ENCODE data around the gene PSMG3.

The PSMG3 gene

DNA sequence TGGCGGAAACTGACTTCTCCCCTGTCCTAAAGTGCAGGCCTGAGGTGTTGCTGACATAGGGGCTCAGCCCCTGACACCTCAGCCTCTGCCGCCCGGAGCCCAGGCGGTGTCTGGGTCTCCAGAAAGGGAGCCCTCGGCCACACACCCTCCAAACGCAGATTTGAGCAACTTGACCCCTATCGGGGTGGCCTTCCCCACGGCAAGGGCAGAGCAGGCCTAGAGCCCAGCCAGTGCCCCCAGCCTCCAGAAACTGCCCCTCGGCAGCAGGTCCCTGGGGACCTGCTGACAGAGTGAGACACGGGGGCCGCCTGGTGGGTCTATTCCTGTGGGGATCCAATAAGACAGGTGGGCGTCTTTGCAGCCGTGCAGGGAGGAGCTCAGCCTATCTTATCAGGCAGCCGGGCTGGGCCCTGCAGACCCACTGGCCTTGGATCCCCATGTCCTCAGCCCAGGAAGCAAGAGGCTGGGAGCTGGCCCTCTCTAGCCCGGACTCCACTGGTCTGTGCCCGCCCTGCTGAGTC lies 24.9 kb downstream of the PSMG3 start:
- DNase-seq (ENCODE audit: low read depth) = no peak

DNA sequence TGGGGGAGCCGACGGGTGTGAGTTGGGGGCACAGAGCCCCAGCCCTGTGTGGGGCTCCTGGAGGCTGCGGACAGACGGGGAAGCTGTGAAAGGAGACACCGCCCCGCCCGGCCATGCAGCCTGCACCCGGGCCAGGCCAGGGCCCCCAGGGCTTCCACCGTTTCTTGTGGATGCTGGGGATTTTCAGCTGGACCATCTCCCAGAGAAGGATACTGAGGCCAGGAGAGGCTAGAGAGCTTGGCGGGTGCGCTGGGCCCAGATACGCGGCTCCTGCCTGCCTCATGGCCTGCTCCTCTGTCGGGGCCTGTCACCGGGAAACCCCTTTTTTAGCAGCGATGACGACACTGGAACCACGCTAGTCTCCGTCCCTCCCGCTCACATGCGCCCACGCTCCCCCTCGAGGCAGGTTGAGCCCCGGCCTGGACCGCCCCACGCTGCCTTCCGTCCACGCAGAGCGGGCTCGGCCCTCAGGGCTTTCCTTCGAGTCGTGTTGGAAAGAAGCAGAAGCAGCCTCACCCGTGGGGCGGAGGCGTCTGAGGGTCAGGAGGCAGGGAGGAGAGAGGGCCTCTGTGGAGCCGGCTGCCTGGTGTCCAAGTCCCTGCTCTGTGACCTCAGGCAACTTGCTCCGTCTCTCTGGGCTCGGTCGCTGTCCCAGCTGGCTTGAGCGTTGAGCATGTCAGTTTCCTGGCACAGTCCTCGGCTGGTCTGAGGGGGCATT lies 25.5 kb downstream of the PSMG3 start:
- no peak for DNase-seq (ENCODE audit: low read depth)

DNA sequence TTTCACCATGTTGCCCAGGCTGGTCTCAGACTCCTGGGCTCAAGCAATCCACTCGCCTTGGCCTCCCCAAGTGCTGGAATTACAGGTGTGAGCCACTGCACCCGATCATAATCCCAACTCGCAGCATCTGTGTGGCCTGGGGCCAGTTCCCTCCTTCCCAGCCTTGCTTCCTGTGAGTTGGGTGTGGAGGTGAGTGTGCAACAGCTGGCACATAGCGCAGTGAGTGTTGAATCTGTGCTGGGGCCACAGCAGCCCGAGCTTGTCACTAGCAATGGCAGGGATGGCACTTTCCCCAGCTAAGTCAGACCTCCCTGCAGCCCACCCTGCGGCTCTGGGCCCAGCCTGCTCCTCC lies 26.0 kb downstream of the PSMG3 start:
- DNase-seq (ENCODE audit: low read depth) = no peak

- DNase-seq (ENCODE audit: low read depth) = no peak
Observed at GRCh38 chr7:1542841-1543747, 26.7 kb downstream of the PSMG3 start.

- DNase-seq (ENCODE audit: low read depth) = no peak
Observed at GRCh38 chr7:1542329-1542728, 27.5 kb downstream of the PSMG3 start.

DNA sequence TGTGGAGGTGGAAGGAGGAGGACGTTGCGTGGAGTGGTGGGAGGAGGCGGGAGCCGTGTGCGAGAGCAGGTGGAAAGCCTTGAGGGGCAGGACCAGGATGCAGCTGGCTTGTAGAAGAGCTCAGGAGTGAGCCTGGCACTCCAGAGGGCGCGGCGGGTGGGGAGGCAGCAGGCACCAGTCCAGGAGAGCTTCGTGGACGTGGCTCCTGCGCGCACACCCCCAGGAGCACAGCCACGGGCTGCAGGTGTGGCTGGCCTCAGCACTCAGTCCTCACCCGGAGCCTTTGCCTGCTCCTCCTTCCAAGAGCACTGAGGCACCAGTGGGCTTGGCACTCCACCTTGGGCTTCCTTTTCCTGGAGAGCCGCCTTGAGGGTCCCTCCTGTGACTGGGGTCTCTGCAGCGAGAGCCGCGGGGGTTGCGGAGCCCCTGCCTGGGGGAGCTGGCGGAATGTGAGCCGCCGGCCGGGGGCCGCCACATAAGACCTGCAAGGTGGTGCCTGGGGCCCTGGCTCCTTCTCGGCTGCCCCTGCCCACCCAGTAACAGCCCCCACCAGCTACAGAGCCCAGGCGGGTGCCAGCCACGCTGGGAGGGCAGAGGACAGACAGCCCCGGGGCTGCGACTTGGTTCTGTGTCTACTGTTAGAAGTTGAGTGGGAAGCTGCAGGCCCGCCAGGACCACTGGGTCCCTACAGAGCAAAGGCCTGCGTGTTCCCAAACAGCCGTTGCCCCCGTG lies 28.2 kb downstream of the PSMG3 start:
- DNase-seq (ENCODE audit: low read depth) = no peak

DNA sequence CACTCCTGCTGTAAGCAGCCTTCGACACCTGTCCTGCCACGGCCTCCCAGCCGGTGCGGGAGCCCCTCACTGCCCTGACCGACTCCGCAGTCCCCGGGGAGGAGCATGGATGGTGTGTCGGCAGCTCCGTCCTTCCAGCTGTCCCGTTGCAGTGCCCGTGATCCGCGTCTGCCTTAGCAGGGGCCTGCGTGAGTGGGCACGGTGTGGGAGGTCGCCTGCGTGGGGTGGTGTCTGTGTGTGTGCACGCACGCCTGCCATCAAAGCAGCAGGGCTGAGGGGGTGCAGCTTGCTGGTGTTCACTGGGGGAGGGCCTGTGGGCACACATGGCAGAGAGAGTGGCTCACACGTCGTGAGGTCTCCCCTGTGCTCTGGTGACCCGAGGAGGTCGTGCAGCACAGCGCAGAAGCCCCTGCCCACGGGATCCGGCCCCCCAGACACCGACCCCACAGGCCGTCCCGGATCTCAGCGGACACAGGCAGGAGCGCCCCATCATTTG lies 29.0 kb downstream of the PSMG3 start:
- DNase-seq (ENCODE audit: low read depth) = no peak

GRCh38 chr7:1539882-1540775 lies 29.7 kb downstream of the PSMG3 start:
- no peak for DNase-seq (ENCODE audit: low read depth)

DNA sequence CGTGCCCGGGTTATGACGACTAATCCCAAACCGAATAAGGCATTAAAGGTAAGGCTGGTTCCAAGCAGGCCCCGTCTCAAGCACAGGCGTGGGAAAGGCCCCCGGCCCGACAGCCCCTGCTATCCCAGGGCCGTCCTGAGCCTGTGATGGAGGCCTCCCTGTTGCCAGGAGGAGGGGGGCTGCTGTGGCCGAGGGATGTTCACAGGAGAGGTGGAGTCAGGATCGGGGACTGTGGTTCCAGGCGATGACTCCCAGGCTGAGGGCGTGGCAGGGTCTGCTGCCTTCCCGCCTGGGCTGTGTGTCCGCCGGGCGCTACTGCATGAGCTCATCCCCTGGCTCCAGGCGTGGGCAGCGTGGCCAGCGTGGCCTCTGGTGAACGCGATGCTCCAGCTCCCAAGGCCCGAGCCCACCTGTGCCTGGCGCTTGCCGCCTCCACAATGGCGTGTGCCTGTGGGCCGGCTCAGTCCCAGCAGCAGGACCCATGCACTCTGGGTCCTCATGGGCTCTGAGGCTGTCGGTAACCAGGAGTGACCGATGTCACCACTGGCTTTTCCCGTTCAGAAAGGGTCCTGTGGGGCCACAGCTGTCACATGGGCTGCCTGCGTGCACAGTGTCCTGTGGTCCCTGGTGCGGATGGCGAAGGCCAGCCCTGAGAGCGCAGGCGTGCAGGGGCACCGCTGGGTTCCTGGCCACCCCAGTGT lies 30.5 kb downstream of the PSMG3 start:
- DNase-seq (ENCODE audit: low read depth) = no peak

DNA sequence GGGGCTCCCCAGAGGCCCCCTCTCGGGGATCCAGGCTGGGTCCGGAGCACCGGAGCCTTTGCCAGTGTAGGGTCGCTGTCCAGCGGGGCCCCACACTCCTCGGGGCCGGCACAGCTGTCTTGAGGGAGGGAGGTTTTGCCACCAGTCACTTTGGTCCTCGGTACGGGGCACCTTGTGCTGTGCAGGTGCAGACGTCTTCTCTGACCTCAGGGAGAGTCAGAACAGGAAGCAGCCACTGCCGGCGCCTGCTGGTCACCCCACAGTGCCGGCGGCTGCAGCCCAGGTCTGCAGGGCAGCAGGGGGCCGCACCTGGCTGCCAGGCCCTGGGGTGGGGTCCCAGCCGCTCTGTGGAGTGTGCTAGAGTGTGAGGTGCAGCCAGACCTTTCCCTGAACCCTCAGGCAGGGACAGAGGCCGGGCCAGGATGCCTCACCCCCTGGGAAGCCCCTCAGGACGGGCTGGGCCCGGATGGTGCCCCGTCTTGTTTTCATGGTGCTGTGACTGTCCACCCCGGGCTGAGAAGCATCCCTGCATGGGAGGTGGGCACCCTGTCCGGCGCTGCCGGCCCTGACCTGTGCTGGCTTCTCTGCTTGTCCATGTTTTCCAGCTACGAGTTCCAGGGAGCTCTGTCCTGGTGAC lies 31.2 kb downstream of the PSMG3 start:
- no peak for DNase-seq (ENCODE audit: low read depth)

GRCh38 chr7:1537535-1538412 lies 32.1 kb downstream of the PSMG3 start:
- DNase-seq (ENCODE audit: low read depth) = no peak

DNA sequence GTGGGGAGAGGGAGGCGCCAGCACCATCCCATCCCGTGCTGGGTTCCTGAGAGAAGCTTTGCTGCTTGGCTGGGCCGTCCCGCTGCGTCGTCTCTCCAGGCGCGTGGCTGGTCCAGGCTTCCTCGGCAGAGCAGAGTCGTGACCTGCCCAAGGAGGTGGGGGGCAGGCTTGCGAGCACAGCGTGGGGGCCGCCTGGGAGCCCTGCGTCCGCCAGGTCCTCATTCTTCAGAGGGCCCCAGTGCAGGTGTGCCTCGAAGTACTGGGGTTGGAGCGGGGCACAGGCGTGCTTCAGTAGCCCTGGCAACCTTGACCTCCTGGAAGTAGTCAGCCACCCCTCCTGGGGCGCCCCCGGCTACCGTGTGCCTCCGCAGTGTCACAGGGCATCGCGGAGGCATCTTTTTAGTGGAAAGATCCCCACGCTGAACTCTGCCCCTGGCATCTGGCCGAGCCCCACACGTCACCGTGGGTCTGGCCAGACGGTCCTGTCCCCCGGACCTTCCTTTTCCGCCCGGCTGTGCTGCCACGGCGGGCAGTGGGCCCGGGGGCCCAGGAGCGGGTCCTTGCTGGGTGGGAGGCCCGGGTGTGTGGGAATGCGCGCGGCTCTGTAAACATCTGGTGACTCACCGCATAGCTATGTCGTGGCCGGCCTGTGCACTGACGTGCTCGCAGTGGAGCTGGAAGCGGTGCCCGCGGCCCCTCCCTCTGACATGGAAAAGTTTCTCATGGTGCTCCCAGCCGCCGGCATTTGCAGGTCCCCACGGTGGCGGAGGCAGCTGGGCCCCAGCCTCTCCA lies 32.9 kb downstream of the PSMG3 start:
- DNase-seq (ENCODE audit: low read depth) = no peak

DNA sequence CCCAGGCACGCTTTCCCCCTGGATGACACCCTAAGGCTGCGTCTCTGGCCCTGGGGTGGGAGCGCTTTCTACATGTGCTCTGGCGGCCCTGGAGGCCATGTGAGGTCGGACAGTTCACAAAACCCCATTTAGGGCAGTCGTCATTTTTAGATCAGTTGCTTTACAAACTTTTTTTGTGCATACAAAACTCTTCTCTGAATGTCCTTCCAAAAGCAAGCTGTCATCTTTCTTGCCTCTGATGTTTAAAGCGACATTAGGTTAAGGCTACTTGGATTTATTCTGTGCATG lies 33.4 kb downstream of the PSMG3 start:
- DNase-seq (ENCODE audit: low read depth) = no peak

- DNase-seq (ENCODE audit: low read depth) = no peak
Observed at GRCh38 chr7:1535701-1536454, 34.0 kb downstream of the PSMG3 start.

GRCh38 chr7:1535100-1535458 lies 34.8 kb downstream of the PSMG3 start:
- DNase-seq (ENCODE audit: low read depth) = no peak

GRCh38 chr7:1534330-1535099 lies 35.3 kb downstream of the PSMG3 start:
- no peak for DNase-seq (ENCODE audit: low read depth)

All from stimulated activated CD8-positive, alpha-beta memory T cell treated with anti-CD3 and anti-CD28 coated beads, Interleukin-4, amount 100 ng/mL, for 24 hours (primary cell).